Right lobe of liver (tissue), 4 donors: ENCODE results near the gene SLC24A4.

ENCODE experiments used
- POLR2A ChIP-seq: fragments of 450-650 bp; IDR thresholded peaks from one replicate; pipeline ENCODE4 v1.6.1; 2017; ENCODE audit warnings: antibody characterized with exemption, mild to moderate bottlenecking
- TF ChIP-seq, protein P1 (sequence below), 4 donors: fragments of 200-600 bp in 3 of 4; fragments of 450-650 bp in 1 of 4; IDR thresholded peaks; one replicate each; pipeline versions ENCODE4 v1.5.1 to v1.8.0; 2016 to 2022; ENCODE audit warnings: antibody characterized with exemption in 4 of 4, mild to moderate bottlenecking in 2 of 4
- donor health status: DM: no; HTN: no; CAD: no.
- donor health status: DM: no; HTN: no; CAD: no.
- donor health status: DM: no; HTN: yes; CAD: no.

DNA sequence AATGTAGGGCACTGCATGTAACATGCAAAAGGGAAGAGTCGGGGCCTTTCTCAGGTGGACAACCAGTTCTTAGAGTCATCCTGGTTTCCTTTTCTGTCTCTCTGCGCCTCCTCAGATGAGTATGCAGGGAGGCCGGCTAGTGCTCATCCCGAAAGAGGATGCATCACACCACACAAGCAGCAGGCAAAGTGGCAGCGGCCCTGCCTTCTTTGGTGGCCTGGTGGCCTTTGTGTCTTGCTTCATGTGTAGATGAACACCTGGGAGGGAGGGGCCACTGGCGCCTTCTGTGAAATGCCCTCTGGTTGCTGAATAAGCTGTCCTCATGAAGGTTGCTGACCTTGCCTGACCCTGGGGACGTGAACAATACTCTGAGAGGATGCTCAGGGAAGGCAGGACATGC, 18.0 kb downstream of the SLC24A4 start:
- TF ChIP-seq, protein P1, sequence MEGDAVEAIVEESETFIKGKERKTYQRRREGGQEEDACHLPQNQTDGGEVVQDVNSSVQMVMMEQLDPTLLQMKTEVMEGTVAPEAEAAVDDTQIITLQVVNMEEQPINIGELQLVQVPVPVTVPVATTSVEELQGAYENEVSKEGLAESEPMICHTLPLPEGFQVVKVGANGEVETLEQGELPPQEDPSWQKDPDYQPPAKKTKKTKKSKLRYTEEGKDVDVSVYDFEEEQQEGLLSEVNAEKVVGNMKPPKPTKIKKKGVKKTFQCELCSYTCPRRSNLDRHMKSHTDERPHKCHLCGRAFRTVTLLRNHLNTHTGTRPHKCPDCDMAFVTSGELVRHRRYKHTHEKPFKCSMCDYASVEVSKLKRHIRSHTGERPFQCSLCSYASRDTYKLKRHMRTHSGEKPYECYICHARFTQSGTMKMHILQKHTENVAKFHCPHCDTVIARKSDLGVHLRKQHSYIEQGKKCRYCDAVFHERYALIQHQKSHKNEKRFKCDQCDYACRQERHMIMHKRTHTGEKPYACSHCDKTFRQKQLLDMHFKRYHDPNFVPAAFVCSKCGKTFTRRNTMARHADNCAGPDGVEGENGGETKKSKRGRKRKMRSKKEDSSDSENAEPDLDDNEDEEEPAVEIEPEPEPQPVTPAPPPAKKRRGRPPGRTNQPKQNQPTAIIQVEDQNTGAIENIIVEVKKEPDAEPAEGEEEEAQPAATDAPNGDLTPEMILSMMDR (IDR thresholded peaks at IDR 0.05): no peak
- TF ChIP-seq POLR2A: no peak
